Left ventricle myocardium superior (tissue), 1 donor: Measurements from ENCODE around the gene RALA. TPM values are rescaled to one million over a fixed set of nuclear protein-coding genes. Genes with fewer than 3 reads are reported as not detected.

Experiments used
- ATAC-seq: fragments of 200-7000 bp; cut with Tn5 transposase; one replicate; pipeline ENCODE4 v1.9.1; 2020; ENCODE audit warnings: mild to moderate bottlenecking, moderate library complexity
- DNase-seq: peaks from one replicate; pipeline ENCODE4 v3.0.0-alpha.2; 2020
- intact Hi-C: fragments of 100-400 bp; cut with micrococcal nuclease; formaldehyde crosslinking; loops from one replicate; pipeline ENCODE4 v1.11.0; 2022
- long read RNA-seq: library from polyadenylated mRNA; unstranded; transcript quantifications from one replicate; pipeline ENCODE4 v2.0.0, GENCODE V29; 2021
- total RNA-seq: library from RNA; stranded (reverse); fragmentation: NEBNext Ultra II Directional; extraction: Animal tissue kit (Norgen Biotek cat#: 25700); gene quantifications from one replicate; pipeline ENCODE4 v1.2.1, GENCODE V29; 2021
- donor health status: DM: no; HTN: yes; CAD: no; lungs with severe emphysema.

Gene RALA
- total RNA-seq, result 38.0 TPM
- long read RNA-seq, transcript RALA-201 (5 exons, 2,880 nt), result major isoform, 92 of 99 reads
- long read RNA-seq, partial matches to known transcripts, result 2 of 99 reads
- long read RNA-seq, other reads (novel, unspliced or antisense), result 5 of 99 reads

GRCh38 chr7:39623047-39623731, at the start of gene RALA:
Gene RALA, plus strand, starts transcription at chr7:39623572. Its CDS starts 63,096 bp downstream, at chr7:39686668.
- ATAC-seq (peak; percentile 98), DNase-seq (peak; percentile 96)
- intact Hi-C loops, result no loop called here

GRCh38 chr7:39574673-39575349, 48.6 kb upstream of the RALA start:
- DNase-seq (no peak), ATAC-seq (no peak)
- intact Hi-C loops, result no loop called here

GRCh38 chr7:39577229-39577874, 46.0 kb upstream of the RALA start:
- DNase-seq, result no peak
- ATAC-seq, result no peak
- intact Hi-C loops, result no loop called here

- peak; percentile 92 for ATAC-seq
- intact Hi-C loops, result loop anchor here (2.0 kb wide), 1 partner anchor 166 kb away; no protein-coding TSS in a partner anchor
Measured at GRCh38 chr7:39580149-39580874, 43.1 kb upstream of the RALA start.

GRCh38 chr7:39582536-39582935, 40.8 kb upstream of the RALA start:
- ATAC-seq (no peak), DNase-seq (no peak)
- intact Hi-C loops, result no loop called here

More at GRCh38 chr7:39580149-39580874, 43.1 kb upstream of the RALA start:
- peak; percentile 66 for DNase-seq

GRCh38 chr7:39583539-39583938, 39.8 kb upstream of the RALA start:
- no peak for ATAC-seq
- intact Hi-C loops, result no loop called here
- DNase-seq, result no peak

- ATAC-seq (no peak), DNase-seq (no peak)
- intact Hi-C loops, result no loop called here
Measured at GRCh38 chr7:39587393-39587792, 36.0 kb upstream of the RALA start.

GRCh38 chr7:39588416-39588815, 35.0 kb upstream of the RALA start:
- intact Hi-C loops, result no loop called here
- DNase-seq (no peak), ATAC-seq (no peak)

GRCh38 chr7:39589323-39590111, 33.9 kb upstream of the RALA start:
- intact Hi-C loops, result no loop called here
- ATAC-seq (peak; percentile 73), DNase-seq (no peak)

- DNase-seq (no peak), ATAC-seq (no peak)
Measured at GRCh38 chr7:39592586-39592985, 30.8 kb upstream of the RALA start.

GRCh38 chr7:39594988-39595620, 28.3 kb upstream of the RALA start:
- no peak for DNase-seq
- no peak for ATAC-seq
- intact Hi-C loops, result no loop called here

More at GRCh38 chr7:39592586-39592985, 30.8 kb upstream of the RALA start:
- intact Hi-C loops, result no loop called here

GRCh38 chr7:39602351-39602750, 21.0 kb upstream of the RALA start:
- ATAC-seq (no peak), DNase-seq (no peak)
- intact Hi-C loops, result no loop called here

- ATAC-seq (no peak), DNase-seq (no peak)
- intact Hi-C loops, result no loop called here
Measured at GRCh38 chr7:39603924-39604323, 19.4 kb upstream of the RALA start.

GRCh38 chr7:39605087-39605486, 18.3 kb upstream of the RALA start:
- DNase-seq, result no peak
- intact Hi-C loops, result no loop called here
- no peak for ATAC-seq

GRCh38 chr7:39606352-39606751, 17.0 kb upstream of the RALA start:
- intact Hi-C loops, result no loop called here
- DNase-seq (no peak), ATAC-seq (peak; percentile 26)

GRCh38 chr7:39606941-39607340, 16.4 kb upstream of the RALA start:
- intact Hi-C loops, result no loop called here
- no peak for DNase-seq
- ATAC-seq, result no peak

- intact Hi-C loops, result no loop called here
- ATAC-seq (no peak), DNase-seq (no peak)
Measured at GRCh38 chr7:39607865-39608264, 15.5 kb upstream of the RALA start.

GRCh38 chr7:39608278-39608677, 15.1 kb upstream of the RALA start:
- intact Hi-C loops, result no loop called here
- no peak for ATAC-seq
- no peak for DNase-seq
